Measurements from ENCODE around the gene CRYBG3.

Gene CRYBG3

DNA sequence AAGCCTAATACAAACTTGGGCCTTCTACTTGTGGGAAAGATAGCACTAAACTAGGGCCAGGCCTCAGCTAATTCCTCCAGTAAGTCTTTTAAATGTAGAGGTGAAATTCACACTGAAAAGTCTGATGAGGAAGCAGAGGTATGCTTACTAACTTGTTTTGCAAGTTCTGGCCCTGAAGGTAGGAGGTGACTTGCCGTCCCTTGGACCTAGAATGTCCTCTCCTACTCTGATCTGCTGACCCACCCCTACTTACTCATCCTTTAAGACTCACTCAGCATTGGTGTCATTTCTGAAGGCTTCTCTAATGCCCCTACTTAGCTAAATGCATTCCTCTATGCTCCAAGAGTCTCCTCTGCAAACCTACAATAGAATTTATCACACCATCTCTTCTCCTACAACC is 131.1 kb downstream of the CRYBG3 start:
- Histone ChIP-seq H3K9me3 (ENCODE audit: control insufficient read depth, low read length) (no peaks in the 10 kb centered on the region), H3K9ac (no peak overlapping the region), H3K4me3 (ENCODE audit: low read depth, low read length) (no peak overlapping the region), H2AFZ (no peak overlapping the region), H3K27ac (no peak overlapping the region), H3K27me3 (ENCODE audit: control insufficient read depth, insufficient read depth, low read length) (no peaks in the 10 kb centered on the region), H3K4me2 (ENCODE audit: low read length) (no peak overlapping the region), H3K79me2 (no peaks in the 10 kb centered on the region), H3K36me3 (ENCODE audit: control insufficient read depth, insufficient read depth, low read length) (no peaks in the 10 kb centered on the region), H3K4me1 (no peaks in the 10 kb centered on the region)
- TF ChIP-seq, protein P1, sequence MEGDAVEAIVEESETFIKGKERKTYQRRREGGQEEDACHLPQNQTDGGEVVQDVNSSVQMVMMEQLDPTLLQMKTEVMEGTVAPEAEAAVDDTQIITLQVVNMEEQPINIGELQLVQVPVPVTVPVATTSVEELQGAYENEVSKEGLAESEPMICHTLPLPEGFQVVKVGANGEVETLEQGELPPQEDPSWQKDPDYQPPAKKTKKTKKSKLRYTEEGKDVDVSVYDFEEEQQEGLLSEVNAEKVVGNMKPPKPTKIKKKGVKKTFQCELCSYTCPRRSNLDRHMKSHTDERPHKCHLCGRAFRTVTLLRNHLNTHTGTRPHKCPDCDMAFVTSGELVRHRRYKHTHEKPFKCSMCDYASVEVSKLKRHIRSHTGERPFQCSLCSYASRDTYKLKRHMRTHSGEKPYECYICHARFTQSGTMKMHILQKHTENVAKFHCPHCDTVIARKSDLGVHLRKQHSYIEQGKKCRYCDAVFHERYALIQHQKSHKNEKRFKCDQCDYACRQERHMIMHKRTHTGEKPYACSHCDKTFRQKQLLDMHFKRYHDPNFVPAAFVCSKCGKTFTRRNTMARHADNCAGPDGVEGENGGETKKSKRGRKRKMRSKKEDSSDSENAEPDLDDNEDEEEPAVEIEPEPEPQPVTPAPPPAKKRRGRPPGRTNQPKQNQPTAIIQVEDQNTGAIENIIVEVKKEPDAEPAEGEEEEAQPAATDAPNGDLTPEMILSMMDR (IDR thresholded peaks at IDR 0.05), result no peak

- H3K79me2 ChIP-seq, result no peaks in the 10 kb centered on the region
- H3K9ac ChIP-seq, result no peak overlapping the region
- no peaks in the 10 kb centered on the region for H3K4me1 ChIP-seq
- no peak overlapping the region for H3K4me2 ChIP-seq (ENCODE audit: low read length)
- TF ChIP-seq, protein P1 (IDR thresholded peaks at IDR 0.05), result no peak
- H3K27me3 ChIP-seq (ENCODE audit: control insufficient read depth, insufficient read depth, low read length), result no peaks in the 10 kb centered on the region
- no peak overlapping the region for H3K4me3 ChIP-seq (ENCODE audit: low read depth, low read length)
- no peak overlapping the region for H3K27ac ChIP-seq
- H3K9me3 ChIP-seq (ENCODE audit: control insufficient read depth, low read length), result no peaks in the 10 kb centered on the region
- H2AFZ ChIP-seq, result no peak overlapping the region
- no peaks in the 10 kb centered on the region for H3K36me3 ChIP-seq (ENCODE audit: control insufficient read depth, insufficient read depth, low read length)
Measured at GRCh38 chr3:97954228-97954827, 132.5 kb downstream of the CRYBG3 start.

- Histone ChIP-seq H3K9me3 (ENCODE audit: control insufficient read depth, low read length) (no peaks in the 10 kb centered on the region), H3K27ac (no peak overlapping the region), H3K4me2 (ENCODE audit: low read length) (no peak overlapping the region), H3K4me1 (no peaks in the 10 kb centered on the region), H3K27me3 (ENCODE audit: control insufficient read depth, insufficient read depth, low read length) (no peaks in the 10 kb centered on the region), H3K9ac (no peak overlapping the region), H3K36me3 (ENCODE audit: control insufficient read depth, insufficient read depth, low read length) (no peaks in the 10 kb centered on the region), H2AFZ (no peak overlapping the region), H3K4me3 (ENCODE audit: low read depth, low read length) (no peak overlapping the region), H3K79me2 (no peaks in the 10 kb centered on the region)
- TF ChIP-seq, protein P1 (IDR thresholded peaks at IDR 0.05), result no peak
Measured at GRCh38 chr3:97956051-97956450, 134.2 kb downstream of the CRYBG3 start.

GRCh38 chr3:97957617-97958311 is 136.0 kb downstream of the CRYBG3 start:
- H2AFZ ChIP-seq, result no peak overlapping the region
- H3K27ac ChIP-seq, result no peak overlapping the region
- TF ChIP-seq, protein P1 (IDR thresholded peaks at IDR 0.05), result no peak
- H3K9ac ChIP-seq, result no peak overlapping the region
- H3K79me2 ChIP-seq, result no peaks in the 10 kb centered on the region
- no peaks in the 10 kb centered on the region for H3K36me3 ChIP-seq (ENCODE audit: control insufficient read depth, insufficient read depth, low read length)
- H3K4me2 ChIP-seq (ENCODE audit: low read length), result no peak overlapping the region
- no peak overlapping the region for H3K4me3 ChIP-seq (ENCODE audit: low read depth, low read length)
- no peaks in the 10 kb centered on the region for H3K9me3 ChIP-seq (ENCODE audit: control insufficient read depth, low read length)
- H3K4me1 ChIP-seq, result no peaks in the 10 kb centered on the region
- H3K27me3 ChIP-seq (ENCODE audit: control insufficient read depth, insufficient read depth, low read length), result no peaks in the 10 kb centered on the region

DNA sequence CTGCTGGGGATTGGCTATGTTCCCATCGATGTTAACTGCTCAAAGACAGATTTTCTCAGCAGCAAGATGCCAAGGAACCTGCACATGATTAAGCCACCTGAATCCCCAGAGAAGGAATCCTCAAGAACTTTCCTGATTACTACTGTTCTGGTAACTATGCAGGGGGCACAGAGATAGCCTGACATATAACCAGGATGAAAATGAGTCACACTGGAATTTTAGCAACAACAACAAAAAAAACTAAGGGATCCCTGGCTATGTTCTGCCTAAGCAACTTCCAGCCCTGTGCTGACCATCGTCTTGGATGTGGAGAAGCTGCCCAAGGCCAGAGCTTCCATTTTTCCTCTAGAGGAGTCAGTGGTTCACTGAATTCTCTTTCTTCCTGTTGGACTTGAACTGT is 136.6 kb downstream of the CRYBG3 start:
- H3K4me1 ChIP-seq, result no peaks in the 10 kb centered on the region
- no peaks in the 10 kb centered on the region for H3K9me3 ChIP-seq (ENCODE audit: control insufficient read depth, low read length)
- TF ChIP-seq, protein P1 (IDR thresholded peaks at IDR 0.05), result no peak
- no peaks in the 10 kb centered on the region for H3K79me2 ChIP-seq
- H2AFZ ChIP-seq, result no peak overlapping the region
- H3K27ac ChIP-seq, result no peak overlapping the region
- H3K36me3 ChIP-seq (ENCODE audit: control insufficient read depth, insufficient read depth, low read length), result no peaks in the 10 kb centered on the region
- no peaks in the 10 kb centered on the region for H3K27me3 ChIP-seq (ENCODE audit: control insufficient read depth, insufficient read depth, low read length)
- H3K4me2 ChIP-seq (ENCODE audit: low read length), result no peak overlapping the region
- no peak overlapping the region for H3K9ac ChIP-seq
- H3K4me3 ChIP-seq (ENCODE audit: low read depth, low read length), result no peak overlapping the region

Data from parathyroid adenoma (tissue), 2 donors.